Mononuclear cell (primary cell): ENCODE data around the gene MERTK. TPM values are rescaled to one million over a fixed set of nuclear protein-coding genes. Genes with fewer than 3 reads are reported as not detected.
"Not testable (repeated sequence)": the region's sequence is repeated elsewhere in the genome, so short reads cannot be mapped to it uniquely, and the experiment has no call there.

Experiments
- H3K27me3 ChIP-seq: 2 replicates; pipeline ENCODE4 v1.6.0; 2011; ENCODE audit warnings: low read length, control low read depth; ENCODE audit not compliant: insufficient read depth
- H3K4me1 ChIP-seq: 2 replicates; pipeline ENCODE4 v1.5.1; 2011; ENCODE audit warnings: mild to moderate bottlenecking, low read length, control low read depth; ENCODE audit not compliant: insufficient read depth
- H3K4me3 ChIP-seq: 2 replicates; pipeline ENCODE4 v1.5.1; 2011; ENCODE audit warnings: mild to moderate bottlenecking, low read length, moderate library complexity
- H3K9me3 ChIP-seq: 2 replicates; pipeline ENCODE4 v1.5.1; 2011; ENCODE audit warnings: low read depth, mild to moderate bottlenecking, control low read depth, low read length
- total RNA-seq: library from RNA; depleted of rRNA; stranded (reverse); fragments of >200 nt; gene quantifications from one replicate; pipeline ENCODE4 v1.2.3, GENCODE V29; 2012

The MERTK gene
- total RNA-seq, 1 donor: 3.7 TPM

GRCh38 chr2:112040066-112040465, 141.7 kb downstream of the MERTK start:
- not testable (repeated sequence) for H3K9me3 ChIP-seq, H3K4me3 ChIP-seq, H3K4me1 ChIP-seq, H3K27me3 ChIP-seq

- not testable (repeated sequence) for H3K9me3 ChIP-seq
Observed at GRCh38 chr2:112041460-112041859, 143.1 kb downstream of the MERTK start.

GRCh38 chr2:112045446-112046014, 147.1 kb downstream of the MERTK start:
- H3K4me1 ChIP-seq: peaks cover 7% of the 10 kb centered on the region
- no peak overlapping the region for H3K4me3 ChIP-seq
- no peaks in the 10 kb centered on the region for H3K27me3 ChIP-seq
- H3K9me3 ChIP-seq: no peaks in the 10 kb centered on the region

More at GRCh38 chr2:112041460-112041859, 143.1 kb downstream of the MERTK start:
- not testable (repeated sequence) for H3K4me3 ChIP-seq, H3K27me3 ChIP-seq, H3K4me1 ChIP-seq

GRCh38 chr2:112046231-112046630, 147.8 kb downstream of the MERTK start:
- Histone ChIP-seq H3K4me1 (peaks cover 7% of the 10 kb centered on the region), H3K9me3 (no peaks in the 10 kb centered on the region), H3K27me3 (no peaks in the 10 kb centered on the region), H3K4me3 (no peak overlapping the region)

- H3K4me3 ChIP-seq: no peak overlapping the region
- peaks cover 7% of the 10 kb centered on the region for H3K4me1 ChIP-seq
- no peaks in the 10 kb centered on the region for H3K27me3 ChIP-seq
- H3K9me3 ChIP-seq: no peaks in the 10 kb centered on the region
Observed at GRCh38 chr2:112047537-112048235, 149.3 kb downstream of the MERTK start.

GRCh38 chr2:112048236-112048592, 149.8 kb downstream of the MERTK start:
- Histone ChIP-seq H3K4me3 (no peak overlapping the region), H3K27me3 (no peaks in the 10 kb centered on the region), H3K9me3 (no peaks in the 10 kb centered on the region), H3K4me1 (peaks cover 7% of the 10 kb centered on the region)

- Histone ChIP-seq H3K4me3 (no peak overlapping the region), H3K4me1 (peaks cover 14% of the 10 kb centered on the region), H3K27me3 (no peaks in the 10 kb centered on the region), H3K9me3 (no peaks in the 10 kb centered on the region)
Observed at GRCh38 chr2:112048887-112049286, 150.5 kb downstream of the MERTK start.

GRCh38 chr2:112050316-112050715, 151.9 kb downstream of the MERTK start:
- Histone ChIP-seq H3K4me3 (no peak overlapping the region), H3K4me1 (peaks cover 15% of the 10 kb centered on the region), H3K27me3 (no peaks in the 10 kb centered on the region), H3K9me3 (no peaks in the 10 kb centered on the region)

- Histone ChIP-seq H3K9me3 (no peaks in the 10 kb centered on the region), H3K4me3 (peak overlapping the region; percentile 54), H3K27me3 (no peaks in the 10 kb centered on the region), H3K4me1 (peaks cover 40% of the 10 kb centered on the region)
Observed at GRCh38 chr2:112053917-112054846, 155.8 kb downstream of the MERTK start.

GRCh38 chr2:112054847-112055729, 156.7 kb downstream of the MERTK start, which contains the start of gene TMEM87B:
Gene TMEM87B (plus strand): TSS chr2:112055269. CDS start chr2:112055592, 323 bp downstream.
- H3K4me3 ChIP-seq: peak within 1 kb of the TSS; percentile 83
- H3K9me3 ChIP-seq: no peaks in the 10 kb centered on the region

GRCh38 chr2:112055730-112056625, 157.6 kb downstream of the MERTK start:
- H3K9me3 ChIP-seq: no peaks in the 10 kb centered on the region
- H3K4me3 ChIP-seq: peak overlapping the region; percentile 83
- H3K27me3 ChIP-seq: no peaks in the 10 kb centered on the region
- peaks cover 40% of the 10 kb centered on the region for H3K4me1 ChIP-seq

More at GRCh38 chr2:112054847-112055729, 156.7 kb downstream of the MERTK start, which contains the start of gene TMEM87B:
- Histone ChIP-seq H3K4me1 (peaks cover 40% of the 10 kb centered on the region), H3K27me3 (no peaks in the 10 kb centered on the region)

- Histone ChIP-seq H3K27me3 (no peaks in the 10 kb centered on the region), H3K4me1 (peaks cover 40% of the 10 kb centered on the region), H3K4me3 (peak overlapping the region; percentile 83), H3K9me3 (no peaks in the 10 kb centered on the region)
Observed at GRCh38 chr2:112056626-112056987, 158.2 kb downstream of the MERTK start.

- Histone ChIP-seq H3K27me3 (no peaks in the 10 kb centered on the region), H3K4me3 (no peak overlapping the region), H3K4me1 (peaks cover 31% of the 10 kb centered on the region), H3K9me3 (no peaks in the 10 kb centered on the region)
Observed at GRCh38 chr2:112059671-112060070, 161.3 kb downstream of the MERTK start.

GRCh38 chr2:112061299-112061698, 162.9 kb downstream of the MERTK start:
- Histone ChIP-seq H3K4me1 (peaks cover 25% of the 10 kb centered on the region), H3K4me3 (no peak overlapping the region), H3K27me3 (no peaks in the 10 kb centered on the region), H3K9me3 (no peaks in the 10 kb centered on the region)
